ENCODE results near the gene ADCY7. TPM values are rescaled to one million over a fixed set of nuclear protein-coding genes. Genes with fewer than 3 reads are reported as not detected.

ADCY7 gene
- total RNA-seq, 5 donors from 2014 or later (not counting 1 experiment from before 2014, with no cell fraction given), result 201 to 314 (median 278) TPM

DNA sequence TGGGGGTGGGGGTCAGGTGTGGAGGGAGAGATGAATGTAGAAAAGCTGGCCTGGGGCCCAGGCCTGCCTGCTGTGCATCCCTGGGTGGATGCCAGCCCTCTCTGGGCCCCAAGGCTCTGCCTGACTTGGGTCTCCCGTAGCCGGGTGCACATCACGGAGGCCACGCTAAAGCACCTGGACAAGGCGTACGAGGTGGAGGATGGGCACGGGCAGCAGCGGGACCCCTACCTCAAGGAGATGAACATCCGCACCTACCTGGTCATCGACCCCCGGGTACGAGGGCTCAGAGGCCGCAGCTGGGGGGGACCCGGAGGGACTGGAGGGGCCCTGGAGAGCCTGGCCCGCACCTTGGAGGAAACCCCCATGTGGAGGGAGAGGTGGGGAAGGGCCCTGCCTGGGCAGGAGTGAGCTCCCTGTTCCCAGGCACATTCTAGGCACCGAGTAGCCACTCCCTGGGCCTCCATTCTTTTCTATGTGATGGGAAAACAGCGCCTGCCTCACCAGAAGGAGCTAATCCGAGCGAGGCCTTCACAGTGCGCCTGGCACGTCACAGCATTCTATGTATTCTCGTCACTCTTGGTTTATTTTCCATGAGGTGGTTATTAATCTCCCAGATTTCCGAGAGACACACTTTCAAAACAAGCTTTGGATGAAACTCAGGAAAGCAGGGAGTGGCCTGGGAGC, 34.7 kb downstream of the ADCY7 start:
- ATAC-seq (replicated peaks in 1 of 4), result no peak
- Histone ChIP-seq H3K9me3 (no peaks in the 10 kb centered on the region), H3K4me1 (ENCODE audit: control insufficient read depth in 1 of 2, extremely low read depth in 1 of 2, insufficient read depth in 2 of 2, low read length in 2 of 2) (no peaks in the 10 kb centered on the region), H3K27ac (ENCODE audit: low read length) (no peak overlapping the region), H3K4me3 (ENCODE audit: control insufficient read depth in 1 of 2, extremely low read depth in 1 of 2, low read length in 1 of 2) (no peak overlapping the region), H3K36me3 (ENCODE audit: control insufficient read depth in 2 of 2, extremely low read depth in 1 of 2, insufficient read depth in 1 of 2, low read length in 1 of 2) (peaks cover 35 to 92% of the 10 kb centered on the region in 2 donors), H3K27me3 (replicated peaks in 1 of 2; ENCODE audit: control insufficient read depth in 2 of 2, extremely low read depth in 1 of 2, insufficient read depth in 2 of 2, low read length in 1 of 2) (no peaks in the 10 kb centered on the region)
- H3K9me3 Mint-ChIP-seq, result no peaks in the 10 kb centered on the region
- no peak overlapping the region for H3K27ac Mint-ChIP-seq
- WGBS (ENCODE audit: insufficient coverage), result 99% methylated on average over 21 of the region's 23 CpGs
- peak in 1 of 35 experiments; percentile 16 for DNase-seq
- peaks cover 12% of the 10 kb centered on the region for H3K36me3 Mint-ChIP-seq
- H3K27me3 Mint-ChIP-seq, result no peaks in the 10 kb centered on the region
- H3K4me3 Mint-ChIP-seq, result no peak overlapping the region
- peaks cover 0 to 2% (median 0%) of the 10 kb centered on the region in 3 donors for H3K4me1 Mint-ChIP-seq
- CTCF ChIA-PET, result no interaction called here
- POLR2A ChIA-PET, result no interaction called here

DNA sequence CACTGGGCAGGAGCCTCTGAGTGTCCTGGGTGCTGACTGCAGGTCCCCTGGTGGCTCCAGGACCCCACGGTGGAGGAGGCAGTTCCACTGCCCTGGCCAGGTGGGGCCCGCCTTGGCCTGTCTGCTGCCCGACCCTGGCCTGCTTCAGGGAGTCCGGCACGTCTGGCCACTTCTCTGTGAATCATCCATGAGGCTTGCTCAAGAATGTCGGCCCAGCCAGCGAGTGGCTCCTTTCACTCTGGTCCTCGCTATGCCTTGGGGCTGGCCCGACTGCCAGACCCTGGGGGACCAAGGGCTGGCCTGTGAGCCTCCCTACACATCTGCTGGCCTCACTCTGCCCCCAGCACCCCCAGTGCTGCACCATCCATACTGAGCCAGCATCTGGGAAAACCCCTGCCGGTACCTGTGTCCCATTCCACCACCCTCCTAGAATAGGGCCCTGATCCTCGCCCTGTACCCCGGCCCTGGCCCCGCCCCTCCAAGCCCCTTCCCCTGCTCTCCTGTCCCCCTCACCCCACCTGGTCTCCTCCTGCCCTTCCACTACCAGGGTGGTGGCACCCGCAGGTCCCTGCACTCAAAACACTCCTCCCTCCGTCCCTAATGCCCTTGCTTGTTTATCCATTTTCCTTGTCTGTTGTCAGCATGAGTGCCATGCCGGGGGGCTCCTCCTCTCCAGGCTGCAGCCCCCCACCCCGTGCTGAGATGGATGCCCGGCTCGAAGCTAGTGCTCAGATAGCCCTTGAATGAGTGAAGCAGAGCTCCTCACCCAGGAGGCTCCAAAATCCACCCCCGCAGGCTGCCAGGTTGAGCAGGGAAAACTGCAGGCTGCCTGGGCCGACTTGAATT, 35.5 kb downstream of the ADCY7 start:
- ChIA-PET POLR2A (no interaction called here), CTCF (interaction anchor here in 1 of 2 donors (1.0 kb wide), 1 partner anchor 54 kb away, joined by 3 read pairs; no protein-coding TSS in a partner anchor)
- Mint-ChIP-seq H3K4me1 (no peaks in the 10 kb centered on the region), H3K4me3 (no peak overlapping the region), H3K9me3 (no peaks in the 10 kb centered on the region), H3K27me3 (no peaks in the 10 kb centered on the region), H3K27ac (peak overlapping the region in 1 of 2 donors; percentile 16), H3K36me3 (peaks cover 13% of the 10 kb centered on the region)
- H3K27ac ChIP-seq (ENCODE audit: low read length), result no peak overlapping the region
- H3K4me1 ChIP-seq (ENCODE audit: control insufficient read depth in 1 of 2, extremely low read depth in 1 of 2, insufficient read depth in 2 of 2, low read length in 2 of 2), result no peaks in the 10 kb centered on the region
- no peak for ATAC-seq (replicated peaks in 1 of 4)
- no peaks in the 10 kb centered on the region for H3K9me3 ChIP-seq
- no peak overlapping the region for H3K4me3 ChIP-seq (ENCODE audit: control insufficient read depth in 1 of 2, extremely low read depth in 1 of 2, low read length in 1 of 2)
- peaks cover 42 to 93% of the 10 kb centered on the region in 2 donors for H3K36me3 ChIP-seq (ENCODE audit: control insufficient read depth in 2 of 2, extremely low read depth in 1 of 2, insufficient read depth in 1 of 2, low read length in 1 of 2)
- WGBS (ENCODE audit: insufficient coverage), result 98% methylated on average over 16 of the region's 21 CpGs
- peak in 1 of 35 experiments; percentile 23 for DNase-seq
- no peaks in the 10 kb centered on the region for H3K27me3 ChIP-seq (replicated peaks in 1 of 2; ENCODE audit: control insufficient read depth in 2 of 2, extremely low read depth in 1 of 2, insufficient read depth in 2 of 2, low read length in 1 of 2)

GRCh38 chr16:50302472-50303005, 36.2 kb downstream of the ADCY7 start:
- ATAC-seq (replicated peaks in 1 of 4) (no peak), DNase-seq (peak in 1 of 35 experiments; percentile 21)
- Mint-ChIP-seq H3K27me3 (no peaks in the 10 kb centered on the region), H3K9me3 (no peaks in the 10 kb centered on the region), H3K36me3 (peaks cover 15% of the 10 kb centered on the region), H3K4me1 (no peaks in the 10 kb centered on the region), H3K4me3 (no peak overlapping the region), H3K27ac (peak overlapping the region in 1 of 2 donors; percentile 59)
- Histone ChIP-seq H3K9me3 (no peaks in the 10 kb centered on the region), H3K36me3 (ENCODE audit: control insufficient read depth in 2 of 2, extremely low read depth in 1 of 2, insufficient read depth in 1 of 2, low read length in 1 of 2) (peaks cover 42 to 93% of the 10 kb centered on the region in 2 donors), H3K27me3 (replicated peaks in 1 of 2; ENCODE audit: control insufficient read depth in 2 of 2, extremely low read depth in 1 of 2, insufficient read depth in 2 of 2, low read length in 1 of 2) (no peaks in the 10 kb centered on the region), H3K4me3 (ENCODE audit: control insufficient read depth in 1 of 2, extremely low read depth in 1 of 2, low read length in 1 of 2) (no peak overlapping the region), H3K4me1 (ENCODE audit: control insufficient read depth in 1 of 2, extremely low read depth in 1 of 2, insufficient read depth in 2 of 2, low read length in 2 of 2) (no peaks in the 10 kb centered on the region), H3K27ac (ENCODE audit: low read length) (no peak overlapping the region)
- ChIA-PET CTCF (interaction anchor here in 1 of 2 donors (1.0 kb wide), 1 partner anchor 53 kb away, joined by 3 read pairs; no protein-coding TSS in a partner anchor), POLR2A (no interaction called here)
- 95% methylated on average over 4 of the region's 15 CpGs for WGBS (ENCODE audit: insufficient coverage)

GRCh38 chr16:50303041-50303604, 36.8 kb downstream of the ADCY7 start:
- H3K36me3 ChIP-seq (ENCODE audit: control insufficient read depth in 2 of 2, extremely low read depth in 1 of 2, insufficient read depth in 1 of 2, low read length in 1 of 2), result peaks cover 41 to 92% of the 10 kb centered on the region in 2 donors
- no peak overlapping the region for H3K4me3 Mint-ChIP-seq
- no peaks in the 10 kb centered on the region for H3K9me3 ChIP-seq
- H3K27me3 ChIP-seq (replicated peaks in 1 of 2; ENCODE audit: control insufficient read depth in 2 of 2, extremely low read depth in 1 of 2, insufficient read depth in 2 of 2, low read length in 1 of 2), result no peaks in the 10 kb centered on the region
- CTCF ChIA-PET, result interaction anchor here in 1 of 2 donors (1.0 kb wide), 1 partner anchor 53 kb away, joined by 3 read pairs; no protein-coding TSS in a partner anchor
- no peak for ATAC-seq (replicated peaks in 1 of 4)
- peak overlapping the region; percentile 52 to 59 for H3K27ac Mint-ChIP-seq
- DNase-seq, result no peak
- POLR2A ChIA-PET, result no interaction called here
- no peaks in the 10 kb centered on the region for H3K4me1 Mint-ChIP-seq
- H3K27ac ChIP-seq (ENCODE audit: low read length), result no peak overlapping the region
- peaks cover 15% of the 10 kb centered on the region for H3K36me3 Mint-ChIP-seq
- H3K4me3 ChIP-seq (ENCODE audit: control insufficient read depth in 1 of 2, extremely low read depth in 1 of 2, low read length in 1 of 2), result no peak overlapping the region
- H3K4me1 ChIP-seq (ENCODE audit: control insufficient read depth in 1 of 2, extremely low read depth in 1 of 2, insufficient read depth in 2 of 2, low read length in 2 of 2), result no peaks in the 10 kb centered on the region
- no peaks in the 10 kb centered on the region for H3K27me3 Mint-ChIP-seq
- H3K9me3 Mint-ChIP-seq, result no peaks in the 10 kb centered on the region
- WGBS (ENCODE audit: insufficient coverage), result 88% methylated on average over 4 of the region's 11 CpGs

DNA sequence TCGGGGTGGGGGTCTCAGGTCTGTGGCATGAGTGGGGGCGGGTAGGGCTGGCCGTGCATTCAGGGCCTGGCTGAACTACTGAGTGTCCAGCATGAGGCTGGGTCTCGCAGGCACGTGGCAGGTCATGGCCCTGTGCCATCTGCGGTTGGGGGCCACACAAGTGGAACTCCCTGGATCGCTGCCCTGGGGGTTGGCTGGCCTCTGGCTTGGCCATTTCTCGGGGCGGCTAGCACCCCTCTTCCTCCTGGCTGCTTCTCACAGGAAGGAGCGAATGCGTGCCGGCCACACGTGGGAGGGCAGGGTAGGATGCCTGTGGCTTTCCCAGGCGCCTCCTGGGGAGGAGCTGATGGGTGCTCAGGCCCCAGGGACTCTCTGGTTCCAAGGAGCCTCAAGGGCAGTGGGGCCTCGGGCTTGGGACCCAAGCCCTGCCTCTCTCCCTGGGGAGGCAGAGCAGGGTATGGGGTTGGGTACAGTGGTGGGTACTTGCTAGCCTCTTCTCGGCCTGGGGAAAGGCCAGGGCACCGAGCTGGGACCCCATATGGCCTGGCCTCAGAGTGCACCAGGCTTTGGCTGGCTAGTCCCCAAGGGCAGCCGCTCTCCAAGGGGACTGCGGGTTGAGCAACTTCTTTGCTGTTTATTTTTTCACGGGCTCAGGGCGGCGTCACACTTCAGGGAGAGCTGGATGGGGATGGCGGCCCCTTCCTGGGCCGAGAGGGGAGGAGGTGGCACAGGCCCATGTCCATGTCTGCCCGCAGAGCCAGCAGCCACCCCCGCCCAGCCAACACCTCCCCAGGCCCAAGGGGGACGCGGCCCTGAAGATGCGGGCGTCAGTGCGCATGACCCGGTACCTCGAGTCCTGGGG, 37.5 kb downstream of the ADCY7 start:
- Mint-ChIP-seq H3K27ac (peak overlapping the region in 1 of 2 donors; percentile 52), H3K4me1 (no peaks in the 10 kb centered on the region), H3K4me3 (no peak overlapping the region), H3K36me3 (peaks cover 12% of the 10 kb centered on the region), H3K27me3 (no peaks in the 10 kb centered on the region), H3K9me3 (no peaks in the 10 kb centered on the region)
- ChIA-PET CTCF (no interaction called here), POLR2A (no interaction called here)
- no peaks in the 10 kb centered on the region for H3K27me3 ChIP-seq (replicated peaks in 1 of 2; ENCODE audit: control insufficient read depth in 2 of 2, extremely low read depth in 1 of 2, insufficient read depth in 2 of 2, low read length in 1 of 2)
- H3K9me3 ChIP-seq, result no peaks in the 10 kb centered on the region
- H3K27ac ChIP-seq (ENCODE audit: low read length), result no peak overlapping the region
- no peaks in the 10 kb centered on the region for H3K4me1 ChIP-seq (ENCODE audit: control insufficient read depth in 1 of 2, extremely low read depth in 1 of 2, insufficient read depth in 2 of 2, low read length in 2 of 2)
- DNase-seq (peak in 1 of 35 experiments; percentile 21), ATAC-seq (replicated peaks in 1 of 4) (no peak)
- peaks cover 35 to 92% of the 10 kb centered on the region in 2 donors for H3K36me3 ChIP-seq (ENCODE audit: control insufficient read depth in 2 of 2, extremely low read depth in 1 of 2, insufficient read depth in 1 of 2, low read length in 1 of 2)
- no peak overlapping the region for H3K4me3 ChIP-seq (ENCODE audit: control insufficient read depth in 1 of 2, extremely low read depth in 1 of 2, low read length in 1 of 2)
- 96% methylated on average over 14 of the region's 33 CpGs for WGBS (ENCODE audit: insufficient coverage)

Data from T-cell (primary cell).